Measurements from ENCODE around the gene TASP1. TPM values are rescaled to one million over a fixed set of nuclear protein-coding genes. Genes with fewer than 3 reads are reported as not detected.

Gene TASP1
- total RNA-seq, 3 donors from 2014 or later (not counting 1 experiment from before 2014, with no cell fraction given): 15.5 to 22.3 (median 16.3) TPM

GRCh38 chr20:13654463-13655023 lies 15.8 kb upstream of the TASP1 start:
- Mint-ChIP-seq H3K4me1 (no peaks in the 10 kb centered on the region), H3K4me3 (no peak overlapping the region), H3K9me3 (no peaks in the 10 kb centered on the region), H3K27me3 (ENCODE audit: low read depth in 2 of 2) (peaks cover 8 to 22% of the 10 kb centered on the region in 2 donors), H3K27ac (no peak overlapping the region), H3K36me3 (no peaks in the 10 kb centered on the region)
- ATAC-seq (no peak), DNase-seq (no peak)
- Histone ChIP-seq H3K4me3 (ENCODE audit: low read length) (no peak overlapping the region), H3K27me3 (ENCODE audit: control insufficient read depth, insufficient read depth, low read length) (no peaks in the 10 kb centered on the region), H3K27ac (ENCODE audit: low read length) (no peak overlapping the region), H3K4me1 (ENCODE audit: control insufficient read depth, insufficient read depth, low read length) (no peaks in the 10 kb centered on the region), H3K9me3 (ENCODE audit: control insufficient read depth, insufficient read depth, low read length) (no peaks in the 10 kb centered on the region), H3K36me3 (ENCODE audit: control insufficient read depth, insufficient read depth, low read length) (no peaks in the 10 kb centered on the region)
- intact Hi-C loops (cut with micrococcal nuclease): no loop called here
- 61% methylated on average over 2 of the region's 2 CpGs for WGBS (ENCODE audit: insufficient coverage)
- TF ChIP-seq CTCF (IDR thresholded peaks at IDR 0.05): no peak

- H3K4me3 ChIP-seq (ENCODE audit: low read length): no peak overlapping the region
- Mint-ChIP-seq H3K4me1 (no peaks in the 10 kb centered on the region), H3K27ac (no peak overlapping the region), H3K27me3 (ENCODE audit: low read depth in 2 of 2) (peaks cover 5 to 11% of the 10 kb centered on the region in 2 donors), H3K9me3 (no peaks in the 10 kb centered on the region), H3K36me3 (no peaks in the 10 kb centered on the region), H3K4me3 (no peak overlapping the region)
- WGBS (ENCODE audit: insufficient coverage): 76% methylated on average over 2 of the region's 2 CpGs
- no peaks in the 10 kb centered on the region for H3K36me3 ChIP-seq (ENCODE audit: control insufficient read depth, insufficient read depth, low read length)
- no peak for DNase-seq
- no peaks in the 10 kb centered on the region for H3K9me3 ChIP-seq (ENCODE audit: control insufficient read depth, insufficient read depth, low read length)
- intact Hi-C loops (cut with micrococcal nuclease): no loop called here
- no peak overlapping the region for H3K27ac ChIP-seq (ENCODE audit: low read length)
- no peaks in the 10 kb centered on the region for H3K4me1 ChIP-seq (ENCODE audit: control insufficient read depth, insufficient read depth, low read length)
- no peak for ATAC-seq
- peaks cover 3% of the 10 kb centered on the region for H3K27me3 ChIP-seq (ENCODE audit: control insufficient read depth, insufficient read depth, low read length)
- TF ChIP-seq CTCF (IDR thresholded peaks at IDR 0.05): no peak
Observed at GRCh38 chr20:13650474-13650873, 11.7 kb upstream of the TASP1 start.

- Histone ChIP-seq H3K4me3 (ENCODE audit: low read length) (no peak overlapping the region), H3K4me1 (ENCODE audit: control insufficient read depth, insufficient read depth, low read length) (no peaks in the 10 kb centered on the region), H3K27ac (ENCODE audit: low read length) (no peak overlapping the region), H3K36me3 (ENCODE audit: control insufficient read depth, insufficient read depth, low read length) (no peaks in the 10 kb centered on the region), H3K9me3 (ENCODE audit: control insufficient read depth, insufficient read depth, low read length) (no peaks in the 10 kb centered on the region), H3K27me3 (ENCODE audit: control insufficient read depth, insufficient read depth, low read length) (peaks cover 3% of the 10 kb centered on the region)
- Mint-ChIP-seq H3K4me3 (no peak overlapping the region), H3K27ac (no peak overlapping the region), H3K27me3 (ENCODE audit: low read depth in 2 of 2) (peaks cover 19 to 22% of the 10 kb centered on the region in 2 donors), H3K36me3 (no peaks in the 10 kb centered on the region), H3K9me3 (no peaks in the 10 kb centered on the region), H3K4me1 (no peaks in the 10 kb centered on the region)
- DNase-seq (no peak), ATAC-seq (no peak)
- WGBS (ENCODE audit: insufficient coverage): 89% methylated on average over 8 of the region's 10 CpGs
- intact Hi-C loops (cut with micrococcal nuclease): no loop called here
- no peak for TF ChIP-seq CTCF (IDR thresholded peaks at IDR 0.05)
Observed at GRCh38 chr20:13648291-13649228, 9.8 kb upstream of the TASP1 start.

Measured in natural killer cell (primary cell).